Effector memory CD4-positive, alpha-beta T cell (primary cell): Measurements from ENCODE around the gene SCN1B.
"Not testable (repeated sequence)": the region's sequence is repeated elsewhere in the genome, so short reads cannot be mapped to it uniquely, and the experiment has no call there.

Experiments
- DNase-seq, 3 donors: peaks; one replicate each; pipeline ENCODE4 v3.0.0-alpha.2; 2020
- H3K27ac ChIP-seq: 2 replicates; pipeline ENCODE4 v1.7.0; 2013; ENCODE audit warnings: mild to moderate bottlenecking, low read length, moderate library complexity; ENCODE audit not compliant: insufficient read depth, poor library complexity, severe bottlenecking
- H3K27me3 ChIP-seq: replicated peaks from 2 replicates; pipeline ENCODE4 v1.7.0; 2013; ENCODE audit warnings: mild to moderate bottlenecking, low read length; ENCODE audit not compliant: insufficient read depth, control insufficient read depth, poor library complexity, severe bottlenecking
- H3K36me3 ChIP-seq: 2 replicates; pipeline ENCODE4 v1.7.0; 2013; ENCODE audit warnings: mild to moderate bottlenecking, low read length, moderate library complexity; ENCODE audit not compliant: control insufficient read depth, insufficient read depth
- H3K4me1 ChIP-seq: 2 replicates; pipeline ENCODE4 v1.7.0; 2013; ENCODE audit warnings: low read length, mild to moderate bottlenecking; ENCODE audit not compliant: control insufficient read depth, insufficient read depth, poor library complexity, severe bottlenecking
- H3K4me3 ChIP-seq: 2 replicates; pipeline ENCODE4 v1.7.0; 2013; ENCODE audit warnings: low read length, low read depth, mild to moderate bottlenecking; ENCODE audit not compliant: insufficient read depth, poor library complexity, severe bottlenecking
- H3K9me3 ChIP-seq: 2 replicates; pipeline ENCODE4 v1.7.0; 2013; ENCODE audit warnings: mild to moderate bottlenecking, low read length, moderate library complexity; ENCODE audit not compliant: control insufficient read depth

Gene SCN1B

GRCh38 chr19:35009424-35010415, 20.6 kb upstream of the SCN1B start:
- no peaks in the 10 kb centered on the region for H3K27me3 ChIP-seq
- no peak overlapping the region for H3K4me3 ChIP-seq
- DNase-seq = no peak
- peaks cover 40% of the 10 kb centered on the region for H3K36me3 ChIP-seq
- H3K27ac ChIP-seq = no peak overlapping the region
- no peaks in the 10 kb centered on the region for H3K9me3 ChIP-seq
- H3K4me1 ChIP-seq = peaks cover 42% of the 10 kb centered on the region

- no peak overlapping the region for H3K4me3 ChIP-seq
- no peaks in the 10 kb centered on the region for H3K9me3 ChIP-seq
- peak overlapping the region; percentile 39 for H3K27ac ChIP-seq
- no peaks in the 10 kb centered on the region for H3K27me3 ChIP-seq
- H3K36me3 ChIP-seq = peaks cover 43% of the 10 kb centered on the region
- peaks cover 55% of the 10 kb centered on the region for H3K4me1 ChIP-seq
- peak in 1 of 3 donors; percentile 25 for DNase-seq
Measured at GRCh38 chr19:35011091-35011689, 19.1 kb upstream of the SCN1B start.

GRCh38 chr19:35011737-35012682, 18.3 kb upstream of the SCN1B start:
- H3K27me3 ChIP-seq = no peaks in the 10 kb centered on the region
- DNase-seq = no peak
- H3K4me1 ChIP-seq = peaks cover 55% of the 10 kb centered on the region
- peaks cover 44% of the 10 kb centered on the region for H3K36me3 ChIP-seq
- H3K27ac ChIP-seq = peak overlapping the region; percentile 66
- no peak overlapping the region for H3K4me3 ChIP-seq
- no peaks in the 10 kb centered on the region for H3K9me3 ChIP-seq

GRCh38 chr19:35013041-35013819, 17.0 kb upstream of the SCN1B start:
- peaks cover 55% of the 10 kb centered on the region for H3K4me1 ChIP-seq
- H3K36me3 ChIP-seq = peaks cover 56% of the 10 kb centered on the region
- peak overlapping the region; percentile 24 for H3K4me3 ChIP-seq
- no peaks in the 10 kb centered on the region for H3K9me3 ChIP-seq
- no peaks in the 10 kb centered on the region for H3K27me3 ChIP-seq
- H3K27ac ChIP-seq = peak overlapping the region; percentile 66
- DNase-seq = peak; percentile 73 to 75 (median 73)

GRCh38 chr19:35013820-35014754, 16.2 kb upstream of the SCN1B start:
- Histone ChIP-seq H3K9me3 (no peaks in the 10 kb centered on the region), H3K36me3 (peaks cover 61% of the 10 kb centered on the region), H3K27ac (peak overlapping the region; percentile 66), H3K4me3 (peak overlapping the region; percentile 24), H3K4me1 (peaks cover 55% of the 10 kb centered on the region), H3K27me3 (no peaks in the 10 kb centered on the region)
- peak; percentile 63 to 70 (median 68) for DNase-seq

GRCh38 chr19:35014774-35015173, 15.5 kb upstream of the SCN1B start:
- DNase-seq, H3K27me3 ChIP-seq, H3K9me3 ChIP-seq: not testable (repeated sequence)
- peak overlapping the region; percentile 66 for H3K27ac ChIP-seq
- H3K36me3 ChIP-seq = peaks cover 61% of the 10 kb centered on the region
- H3K4me3 ChIP-seq = peak overlapping the region; percentile 24
- peaks cover 55% of the 10 kb centered on the region for H3K4me1 ChIP-seq

GRCh38 chr19:35015270-35015953, 14.9 kb upstream of the SCN1B start:
- Histone ChIP-seq H3K4me3 (no peak overlapping the region), H3K4me1 (peaks cover 55% of the 10 kb centered on the region), H3K27ac (peak overlapping the region; percentile 66), H3K27me3 (no peaks in the 10 kb centered on the region), H3K36me3 (peaks cover 60% of the 10 kb centered on the region), H3K9me3 (no peaks in the 10 kb centered on the region)
- DNase-seq = no peak

GRCh38 chr19:35015954-35016351, 14.3 kb upstream of the SCN1B start:
- H3K27ac ChIP-seq = peak overlapping the region; percentile 66
- peaks cover 62% of the 10 kb centered on the region for H3K36me3 ChIP-seq
- no peak overlapping the region for H3K4me3 ChIP-seq
- no peaks in the 10 kb centered on the region for H3K27me3 ChIP-seq
- H3K4me1 ChIP-seq = peaks cover 52% of the 10 kb centered on the region
- no peaks in the 10 kb centered on the region for H3K9me3 ChIP-seq
- no peak for DNase-seq
